GM19043 (cell line): ENCODE measurements around the gene MED22.
A peak's percentile ranks its signal among the peaks of the same experiment; 100 is the strongest.
"Not testable (repeated sequence)": the region's sequence is repeated elsewhere in the genome, so short reads cannot be mapped to it uniquely, and the experiment has no call there.

Source experiments
- ATAC-seq: cut with Tn5 transposase; IDR thresholded peaks from one replicate; pipeline ENCODE4 v1.9.1; 2021; ENCODE audit warnings: low read depth; ENCODE audit not compliant: unreplicated experiment

Gene MED22

GRCh38 chr9:133377280-133377679 lies 29.3 kb upstream of the MED22 start:
- ATAC-seq: not testable (repeated sequence)

GRCh38 chr9:133375724-133376654 lies 28.1 kb upstream of the MED22 start, which contains the start of the genes STKLD1 and SURF4:
TSS of gene STKLD1 (plus strand) at chr9:133376366. CDS start at chr9:133376474, 108 bp downstream.
TSS of gene SURF4 (minus strand) at chr9:133376060. CDS start at chr9:133375969, 91 bp downstream.
- peak; percentile 94 for ATAC-seq

- ATAC-seq: no peak
These were observed 27.3 kb upstream of the MED22 start for GRCh38 chr9:133375116-133375723.

- ATAC-seq: no peak
These were observed 26.7 kb upstream of the MED22 start for GRCh38 chr9:133374612-133375115.

- ATAC-seq: no peak
These were observed 24.2 kb upstream of the MED22 start for GRCh38 chr9:133372144-133372543.

GRCh38 chr9:133371261-133371711 lies 23.4 kb upstream of the MED22 start:
- ATAC-seq: no peak

DNA sequence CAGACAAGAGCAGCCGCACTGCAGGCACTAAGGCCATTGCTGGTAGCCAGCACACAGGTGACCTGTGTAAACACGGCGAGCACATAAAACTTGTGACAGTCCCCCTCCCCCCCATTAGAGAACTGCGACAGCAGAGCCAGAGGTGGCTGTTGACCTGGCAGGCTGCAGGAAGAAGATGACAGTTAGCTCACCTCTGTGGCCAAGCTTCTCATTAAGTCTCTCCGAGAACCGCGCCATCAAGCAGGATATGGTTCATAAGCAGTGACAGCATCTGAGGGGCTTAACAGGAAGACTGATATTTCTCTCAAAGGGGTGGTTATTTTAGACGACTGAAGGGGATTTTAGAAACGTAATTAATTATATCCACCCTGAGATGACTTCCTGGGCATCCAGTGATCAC lies 22.8 kb upstream of the MED22 start:
- ATAC-seq: no peak

DNA sequence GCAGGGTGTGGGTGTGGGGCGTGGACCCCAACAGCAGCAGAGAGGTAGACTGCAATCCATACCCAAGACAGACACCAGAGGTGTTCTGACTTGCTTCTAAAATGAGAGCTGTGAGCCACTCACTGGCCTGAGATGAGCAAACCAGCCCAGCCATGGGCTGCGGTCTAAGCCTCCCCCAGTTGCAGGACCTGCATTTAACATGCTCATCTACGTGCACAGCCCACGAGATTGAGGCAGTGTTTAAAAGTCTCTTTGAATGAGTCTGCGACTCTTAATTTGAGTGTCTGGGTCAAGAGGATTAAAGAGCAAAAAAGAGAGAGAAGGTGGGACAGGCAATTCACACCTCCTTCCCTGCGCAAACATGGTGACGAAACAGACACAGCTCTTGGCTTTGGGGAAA lies 22.0 kb upstream of the MED22 start:
- no peak for ATAC-seq

- no peak for ATAC-seq
These were observed 21.5 kb upstream of the MED22 start for GRCh38 chr9:133369422-133369821.

DNA sequence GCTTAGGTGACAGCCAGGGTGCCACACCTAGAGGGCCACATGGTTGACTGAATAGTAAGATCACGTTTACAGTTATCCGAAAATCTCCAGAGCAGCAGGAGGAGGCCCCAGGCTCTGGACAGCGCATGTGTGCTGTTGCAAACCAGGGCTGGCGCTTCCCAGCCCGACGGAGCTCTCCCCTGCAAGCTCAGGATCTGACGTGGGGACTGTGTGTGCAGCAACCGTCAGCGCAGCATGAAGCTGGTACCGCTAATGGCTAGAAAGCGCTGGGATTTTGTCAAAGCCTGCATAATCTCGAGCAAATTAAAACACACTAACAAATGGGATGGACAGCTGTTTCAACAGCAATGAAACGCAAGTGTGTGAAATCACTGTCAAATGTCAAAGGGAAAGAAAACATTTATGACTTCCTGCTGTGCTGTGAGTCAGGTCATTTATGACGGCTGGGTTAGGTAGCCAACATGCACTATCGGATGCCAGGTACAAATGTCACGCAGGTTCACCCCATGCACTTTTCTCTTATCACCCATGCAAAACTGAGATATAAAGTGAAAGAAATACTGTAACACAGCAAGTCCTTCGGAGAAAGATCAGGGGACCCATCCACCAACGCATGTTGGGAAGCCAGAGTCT lies 20.4 kb upstream of the MED22 start:
- no peak for ATAC-seq

DNA sequence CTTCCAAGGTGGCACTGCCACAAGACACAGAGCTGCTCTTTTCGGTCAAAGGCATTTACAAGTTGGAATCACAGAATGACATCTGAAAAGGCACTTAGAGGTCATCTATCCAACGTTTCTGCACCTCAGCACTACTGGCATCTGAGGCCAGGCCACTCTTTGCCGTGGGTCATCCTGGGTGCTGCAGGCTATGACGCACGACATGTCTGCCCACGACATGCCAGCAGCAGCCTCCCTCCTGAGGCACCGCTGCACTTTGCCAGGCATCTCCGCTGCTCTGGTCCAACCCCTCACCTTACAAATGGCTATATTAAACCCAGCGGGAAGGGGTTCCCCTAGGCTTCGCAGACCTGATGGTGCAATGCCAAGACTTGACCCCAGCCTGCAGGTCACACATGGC lies 19.8 kb upstream of the MED22 start:
- ATAC-seq: no peak

DNA sequence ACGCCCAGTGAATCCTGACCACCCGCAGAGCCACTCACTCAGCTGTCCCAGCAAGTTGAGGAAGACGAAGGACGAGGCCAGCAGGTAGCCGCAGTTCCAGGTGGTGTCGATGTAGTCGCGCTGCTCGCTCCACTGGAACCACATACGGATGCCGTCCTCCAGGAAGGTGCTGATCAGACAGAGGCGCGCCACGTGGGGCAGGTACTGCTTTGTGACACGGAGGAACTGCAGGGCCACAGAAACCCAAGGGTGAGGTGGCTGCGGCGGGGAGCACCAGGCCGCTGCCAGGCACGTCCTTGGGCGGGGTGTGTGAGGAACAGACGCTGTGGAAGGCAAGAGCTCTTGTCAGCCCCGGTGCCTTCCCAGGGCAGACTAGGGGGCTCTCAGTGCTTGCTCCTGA lies 19.3 kb upstream of the MED22 start:
- no peak for ATAC-seq

GRCh38 chr9:133366435-133366834 lies 18.5 kb upstream of the MED22 start:
- no peak for ATAC-seq

GRCh38 chr9:133362359-133363044 lies 14.6 kb upstream of the MED22 start:
- ATAC-seq: no peak

GRCh38 chr9:133361507-133362092 lies 13.7 kb upstream of the MED22 start:
- no peak for ATAC-seq

DNA sequence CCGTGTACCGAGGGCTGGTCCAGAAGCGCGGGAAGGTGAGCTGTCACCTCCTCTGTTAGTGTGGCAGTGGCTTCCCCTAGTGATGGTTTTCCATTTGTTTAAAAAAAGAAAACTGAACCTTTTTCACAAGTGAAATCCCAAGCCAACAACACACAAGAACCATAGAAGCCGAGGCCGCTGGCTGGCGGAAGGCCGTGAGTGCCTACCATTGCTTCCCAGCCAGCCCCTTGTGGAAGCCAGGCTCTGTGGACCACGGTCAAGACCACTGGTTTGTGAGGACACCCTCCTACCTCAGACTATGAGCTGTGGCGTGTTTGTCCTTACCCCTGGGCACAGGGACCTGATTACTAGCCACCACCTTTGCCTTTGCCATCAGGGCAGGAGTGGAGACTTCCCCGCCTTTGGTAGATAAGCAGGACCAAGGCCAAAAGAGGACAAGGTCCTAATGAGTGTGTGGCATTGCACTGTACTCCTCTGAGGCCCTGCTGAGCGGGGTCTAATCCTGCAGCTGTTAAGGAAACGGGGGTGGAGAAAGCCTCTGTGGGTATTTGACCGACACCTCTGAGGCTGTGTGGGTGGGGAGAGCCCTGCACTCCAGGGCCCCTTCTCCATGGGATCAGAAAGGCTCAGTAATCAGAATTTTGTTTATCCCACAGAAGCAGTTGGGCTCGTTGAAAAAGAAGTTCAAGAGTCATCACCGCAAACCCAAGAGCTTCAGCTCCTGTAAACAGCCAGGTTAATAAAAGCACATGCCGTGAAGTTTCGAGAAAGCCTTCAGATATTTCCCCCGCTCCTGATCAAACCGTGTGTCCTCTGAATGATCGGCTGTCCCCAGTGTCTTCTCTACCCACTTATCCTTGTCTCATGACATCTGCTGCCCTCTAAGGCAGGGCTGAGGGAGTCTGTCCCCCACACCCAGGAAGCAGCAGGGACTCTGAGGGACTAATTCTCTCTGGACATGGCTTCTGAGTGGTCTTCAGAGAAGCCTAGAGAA lies 12.8 kb upstream of the MED22 start:
- ATAC-seq: no peak

DNA sequence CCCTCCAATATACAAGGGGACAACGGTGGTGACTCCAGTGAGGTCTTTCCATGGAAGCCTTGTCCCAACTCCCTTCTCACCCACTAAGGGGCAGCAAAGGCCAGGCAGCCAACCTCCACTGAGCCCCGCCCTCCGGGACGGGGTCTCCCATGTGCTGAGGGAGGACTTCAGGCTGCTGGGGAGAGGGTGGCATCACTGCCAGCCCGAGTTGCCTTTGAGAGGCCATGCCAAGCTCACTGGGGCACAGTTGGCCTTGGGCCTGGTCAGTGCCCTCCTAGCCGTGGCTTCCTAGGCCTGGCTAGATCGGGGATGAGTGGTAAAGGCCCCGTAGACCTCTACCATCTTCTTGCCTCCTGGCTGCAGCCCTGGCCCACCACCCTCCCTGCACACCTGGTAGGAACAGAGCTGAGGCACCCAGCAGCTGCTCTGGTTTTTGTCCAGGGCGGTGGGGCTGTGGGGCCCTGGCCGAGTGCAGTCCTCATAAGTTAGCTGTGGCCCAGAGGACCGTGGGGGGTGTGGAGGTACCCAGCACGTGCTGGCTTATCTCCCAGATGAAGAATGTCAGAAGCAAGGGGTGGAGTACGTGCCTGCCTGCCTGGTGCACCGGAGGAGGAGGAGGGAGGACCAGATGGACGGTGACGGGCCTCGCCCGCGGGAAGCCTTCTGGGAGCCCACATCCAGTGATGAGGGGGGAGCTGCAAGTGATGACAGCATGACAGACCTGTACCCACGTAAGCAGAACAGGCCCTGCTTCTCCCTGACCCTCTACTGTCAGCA lies 11.7 kb upstream of the MED22 start:
- ATAC-seq: no peak

GRCh38 chr9:133357656-133358055 lies 9.7 kb upstream of the MED22 start:
- ATAC-seq: no peak
